Osteoblast (primary cell): ENCODE measurements around the gene USP34. TPM values are rescaled to one million over a fixed set of nuclear protein-coding genes. Genes with fewer than 3 reads are reported as not detected.

ENCODE experiments used
- DNase-seq: peaks from one replicate; pipeline ENCODE4 v3.0.0; 2011; ENCODE audit warnings: low spot score, mixed read lengths; ENCODE audit not compliant: insufficient read length; ENCODE audit errors: missing footprints
- H2AFZ ChIP-seq: 2 replicates; pipeline ENCODE4 v1.6.0; 2011; ENCODE audit warnings: mild to moderate bottlenecking, low read length
- H3K27ac ChIP-seq: 2 replicates; pipeline ENCODE4 v1.5.1; 2011; ENCODE audit warnings: mild to moderate bottlenecking, low read depth, low read length, moderate library complexity
- H3K27me3 ChIP-seq: 2 replicates; pipeline ENCODE4 v1.6.0; 2012; ENCODE audit warnings: mild to moderate bottlenecking, control low read depth, inconsistent platforms, low read length, moderate library complexity; ENCODE audit not compliant: insufficient read depth
- H3K36me3 ChIP-seq: 2 replicates; pipeline ENCODE4 v1.5.1; 2011; ENCODE audit warnings: mild to moderate bottlenecking, low read length, control low read depth, moderate library complexity; ENCODE audit not compliant: insufficient read depth
- H3K4me1 ChIP-seq: 2 replicates; pipeline ENCODE4 v1.5.1; 2011; ENCODE audit warnings: mild to moderate bottlenecking, low read length, control low read depth, moderate library complexity; ENCODE audit not compliant: insufficient read depth
- H3K4me2 ChIP-seq: 2 replicates; pipeline ENCODE4 v1.6.0; 2011; ENCODE audit warnings: mild to moderate bottlenecking, low read length; ENCODE audit not compliant: insufficient read depth
- H3K4me3 ChIP-seq: fragments of 200-600 bp; sonication (generic); 3 replicates; pipeline ENCODE4 v1.5.1; 2012; ENCODE audit warnings: mild to moderate bottlenecking, low read length, inconsistent platforms; ENCODE audit not compliant: insufficient read depth
- H3K79me2 ChIP-seq: 2 replicates; pipeline ENCODE4 v1.6.0; 2012; ENCODE audit warnings: mild to moderate bottlenecking, low read length, control low read depth, inconsistent platforms; ENCODE audit not compliant: insufficient read depth
- H3K9me3 ChIP-seq: 2 replicates; pipeline ENCODE4 v1.5.1; 2011; ENCODE audit warnings: low read depth, low read length, control low read depth
- H4K20me1 ChIP-seq: 2 replicates; pipeline ENCODE4 v1.6.0; 2012; ENCODE audit warnings: mild to moderate bottlenecking, low read length, control low read depth; ENCODE audit not compliant: insufficient read depth
- CTCF ChIP-seq: IDR thresholded peaks from 2 replicates; pipeline ENCODE4 v1.5.1; 2011; ENCODE audit warnings: mild to moderate bottlenecking, low read depth, low read length, moderate library complexity; ENCODE audit errors: extremely low read depth
- total RNA-seq: library from RNA; depleted of rRNA; stranded (reverse); fragments of >200 nt; gene quantifications from 2 replicates; pipeline ENCODE4 v1.2.3, GENCODE V29; 2012

The USP34 gene
- total RNA-seq, 1 donor, result 152 TPM

- no peak overlapping the region for H3K4me2 ChIP-seq
- no peaks in the 10 kb centered on the region for H3K9me3 ChIP-seq
- no peak overlapping the region for H3K4me3 ChIP-seq
- no peak for DNase-seq
- H2AFZ ChIP-seq, result no peak overlapping the region
- no peak overlapping the region for H3K27ac ChIP-seq
- no peaks in the 10 kb centered on the region for H3K4me1 ChIP-seq
- H3K27me3 ChIP-seq, result no peaks in the 10 kb centered on the region
- peaks cover 48% of the 10 kb centered on the region for H3K79me2 ChIP-seq
- TF ChIP-seq CTCF, result no peak
- H4K20me1 ChIP-seq, result peaks cover 10% of the 10 kb centered on the region
- peaks cover 54% of the 10 kb centered on the region for H3K36me3 ChIP-seq
These were observed 94.7 kb downstream of the USP34 start for GRCh38 chr2:61376211-61376610.

- no peak overlapping the region for H2AFZ ChIP-seq
- peaks cover 21% of the 10 kb centered on the region for H3K36me3 ChIP-seq
- no peaks in the 10 kb centered on the region for H3K4me1 ChIP-seq
- no peak overlapping the region for H3K27ac ChIP-seq
- no peak overlapping the region for H3K4me2 ChIP-seq
- H3K4me3 ChIP-seq, result no peak overlapping the region
- no peaks in the 10 kb centered on the region for H3K9me3 ChIP-seq
- H3K79me2 ChIP-seq, result peaks cover 48% of the 10 kb centered on the region
- H3K27me3 ChIP-seq, result no peaks in the 10 kb centered on the region
- H4K20me1 ChIP-seq, result peaks cover 8% of the 10 kb centered on the region
- no peak for DNase-seq
- no peak for TF ChIP-seq CTCF
These were observed 99.9 kb downstream of the USP34 start for GRCh38 chr2:61371027-61371426.

DNA sequence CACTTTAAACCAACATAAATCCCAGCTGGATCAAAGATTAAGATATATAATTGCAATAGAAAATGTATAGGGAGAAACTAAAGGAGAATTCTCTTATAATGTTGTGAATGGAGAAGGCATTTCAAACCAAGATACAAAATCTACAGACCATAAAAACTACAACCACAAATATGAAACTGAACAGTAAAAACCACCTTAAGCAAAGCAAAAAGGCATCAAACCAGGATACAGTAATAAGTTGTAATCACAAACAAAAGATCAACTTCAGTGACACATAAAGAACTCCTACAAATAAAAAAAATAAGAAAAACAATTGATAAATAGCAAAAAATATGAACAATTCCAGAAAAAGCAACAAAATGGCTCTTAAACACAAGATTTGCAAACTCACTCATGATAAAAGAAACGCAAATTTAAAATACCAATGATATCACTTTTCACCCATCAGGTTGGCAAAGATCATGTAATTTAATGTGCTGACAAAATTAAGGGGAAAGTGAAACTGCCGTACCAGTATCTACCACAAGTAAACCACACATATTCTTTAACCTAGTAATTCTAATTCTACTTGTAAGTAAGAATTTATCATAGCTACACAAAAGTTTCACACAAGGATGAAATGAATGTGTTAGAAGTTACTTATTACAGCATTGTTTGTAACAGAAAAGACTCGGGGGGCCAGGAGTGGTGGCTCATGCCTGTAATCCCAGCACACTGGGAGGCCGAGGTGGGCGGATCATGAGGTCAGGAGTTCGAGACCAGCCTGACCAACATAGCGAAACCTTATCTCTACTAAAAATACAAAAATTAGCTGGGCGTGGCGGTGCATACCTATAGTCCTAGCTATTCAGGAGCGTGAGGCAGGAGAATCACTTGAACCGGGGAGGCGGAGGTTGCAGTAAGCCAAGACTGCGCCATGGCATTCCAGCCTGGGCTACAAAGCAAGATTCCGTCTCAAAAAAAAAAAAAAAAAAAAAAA, 101.9 kb downstream of the USP34 start:
- no peak overlapping the region for H3K4me3 ChIP-seq

More for the DNA sequence above, 101.9 kb downstream of the USP34 start:
- Histone ChIP-seq H2AFZ (no peak overlapping the region), H3K4me2 (no peak overlapping the region), H4K20me1 (peaks cover 9% of the 10 kb centered on the region), H3K9me3 (no peaks in the 10 kb centered on the region), H3K79me2 (peaks cover 54% of the 10 kb centered on the region), H3K27ac (no peak overlapping the region), H3K36me3 (peaks cover 20% of the 10 kb centered on the region), H3K4me1 (no peaks in the 10 kb centered on the region), H3K27me3 (no peaks in the 10 kb centered on the region)
- DNase-seq, result no peak
- TF ChIP-seq CTCF, result no peak
